ENCODE results near the gene FAT4. TPM values are rescaled to one million over a fixed set of nuclear protein-coding genes. Genes with fewer than 3 reads are reported as not detected.

Gene FAT4, protein sequence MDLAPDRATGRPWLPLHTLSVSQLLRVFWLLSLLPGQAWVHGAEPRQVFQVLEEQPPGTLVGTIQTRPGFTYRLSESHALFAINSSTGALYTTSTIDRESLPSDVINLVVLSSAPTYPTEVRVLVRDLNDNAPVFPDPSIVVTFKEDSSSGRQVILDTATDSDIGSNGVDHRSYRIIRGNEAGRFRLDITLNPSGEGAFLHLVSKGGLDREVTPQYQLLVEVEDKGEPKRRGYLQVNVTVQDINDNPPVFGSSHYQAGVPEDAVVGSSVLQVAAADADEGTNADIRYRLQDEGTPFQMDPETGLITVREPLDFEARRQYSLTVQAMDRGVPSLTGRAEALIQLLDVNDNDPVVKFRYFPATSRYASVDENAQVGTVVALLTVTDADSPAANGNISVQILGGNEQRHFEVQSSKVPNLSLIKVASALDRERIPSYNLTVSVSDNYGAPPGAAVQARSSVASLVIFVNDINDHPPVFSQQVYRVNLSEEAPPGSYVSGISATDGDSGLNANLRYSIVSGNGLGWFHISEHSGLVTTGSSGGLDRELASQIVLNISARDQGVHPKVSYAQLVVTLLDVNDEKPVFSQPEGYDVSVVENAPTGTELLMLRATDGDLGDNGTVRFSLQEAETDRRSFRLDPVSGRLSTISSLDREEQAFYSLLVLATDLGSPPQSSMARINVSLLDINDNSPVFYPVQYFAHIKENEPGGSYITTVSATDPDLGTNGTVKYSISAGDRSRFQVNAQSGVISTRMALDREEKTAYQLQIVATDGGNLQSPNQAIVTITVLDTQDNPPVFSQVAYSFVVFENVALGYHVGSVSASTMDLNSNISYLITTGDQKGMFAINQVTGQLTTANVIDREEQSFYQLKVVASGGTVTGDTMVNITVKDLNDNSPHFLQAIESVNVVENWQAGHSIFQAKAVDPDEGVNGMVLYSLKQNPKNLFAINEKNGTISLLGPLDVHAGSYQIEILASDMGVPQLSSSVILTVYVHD (N-terminal part only)
- total RNA-seq = 118 TPM
- polyA plus RNA-seq = 5.2 TPM

DNA sequence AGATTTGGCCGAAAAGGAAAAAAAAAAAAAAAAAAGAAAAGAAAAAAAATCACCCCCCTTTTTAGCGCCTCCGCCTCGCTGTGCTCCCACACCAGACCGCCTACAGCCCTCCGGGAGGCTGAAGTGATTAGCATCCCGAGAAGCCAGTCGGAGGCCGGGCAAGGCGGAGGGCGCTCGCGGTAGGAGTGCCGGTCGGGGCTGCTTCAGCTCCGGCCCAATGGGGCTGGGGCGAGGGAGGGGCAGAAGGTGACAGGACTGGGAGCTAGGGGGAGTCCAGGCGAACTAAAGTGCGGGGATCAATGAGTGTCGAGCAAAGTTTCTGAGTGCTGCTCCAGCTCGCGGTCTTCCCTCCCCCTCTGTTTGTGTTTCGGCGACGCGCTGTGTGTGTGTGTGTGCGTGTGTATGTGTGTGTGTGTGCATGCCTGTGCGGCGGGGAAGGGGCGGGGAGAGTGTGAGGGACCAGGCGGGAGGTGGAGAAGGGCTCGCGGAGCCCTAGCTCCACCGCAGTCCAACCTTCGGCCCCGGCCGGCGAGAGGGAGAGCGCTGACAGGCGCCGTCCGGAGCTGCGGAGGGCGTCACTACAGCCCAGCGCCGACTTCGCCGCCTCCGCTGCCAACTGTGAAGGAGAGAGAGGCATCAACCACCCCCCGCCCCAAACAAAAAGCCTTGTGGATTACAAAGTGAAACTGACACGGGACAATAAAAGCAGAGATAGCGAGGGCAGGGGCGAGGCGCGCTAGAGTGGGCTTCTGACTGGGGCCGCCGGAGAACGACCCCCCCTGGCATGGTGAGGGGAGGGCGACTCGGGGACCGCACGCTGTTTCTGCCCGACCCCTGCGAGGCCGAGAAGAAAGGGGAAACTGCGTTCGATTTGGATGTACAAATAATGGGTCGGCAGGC lies at the start of gene FAT4:
FAT4 (plus strand) TSS at position 280 of the 900 bp plus-strand sequence. CDS start 1,457 bp downstream, outside the sequence.
- under 1% methylated on average over 68 of the region's 68 CpGs for WGBS
- Histone ChIP-seq H3K36me3 (ENCODE audit: insufficient read depth) (no peaks in the 10 kb centered on the region), H3K27ac (ENCODE audit: low read depth) (peak within 1 kb of the TSS; percentile 91), H3K4me1 (ENCODE audit: insufficient read depth) (no peaks in the 10 kb centered on the region), H3K4me3 (ENCODE audit: low read depth, low read length) (peak within 1 kb of the TSS; percentile 84)
- peak; percentile 92 for DNase-seq (ENCODE audit: extremely low spot score)

DNA sequence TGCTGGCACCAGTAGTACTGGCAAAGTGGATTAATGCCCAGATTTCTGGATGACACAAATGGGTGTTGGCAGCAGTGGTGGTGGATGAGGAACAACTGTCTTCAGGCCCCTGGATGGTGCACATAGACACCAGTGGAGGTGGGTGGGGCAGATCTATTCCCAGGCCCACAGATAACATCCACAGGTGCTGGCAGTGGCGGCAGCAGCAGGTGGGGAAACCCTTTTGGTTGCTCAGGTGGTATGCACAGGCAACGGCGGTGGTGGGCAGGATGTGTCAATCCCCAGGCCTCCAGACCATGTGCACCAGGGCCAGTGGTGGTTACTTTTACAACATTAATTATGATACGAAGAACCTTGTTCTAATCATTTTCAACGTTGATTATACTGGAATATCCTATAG lies 48.9 kb upstream of the FAT4 start:
- WGBS = 95% methylated on average over 5 of the region's 5 CpGs
- H3K4me1 ChIP-seq (ENCODE audit: insufficient read depth) = no peaks in the 10 kb centered on the region

DNA sequence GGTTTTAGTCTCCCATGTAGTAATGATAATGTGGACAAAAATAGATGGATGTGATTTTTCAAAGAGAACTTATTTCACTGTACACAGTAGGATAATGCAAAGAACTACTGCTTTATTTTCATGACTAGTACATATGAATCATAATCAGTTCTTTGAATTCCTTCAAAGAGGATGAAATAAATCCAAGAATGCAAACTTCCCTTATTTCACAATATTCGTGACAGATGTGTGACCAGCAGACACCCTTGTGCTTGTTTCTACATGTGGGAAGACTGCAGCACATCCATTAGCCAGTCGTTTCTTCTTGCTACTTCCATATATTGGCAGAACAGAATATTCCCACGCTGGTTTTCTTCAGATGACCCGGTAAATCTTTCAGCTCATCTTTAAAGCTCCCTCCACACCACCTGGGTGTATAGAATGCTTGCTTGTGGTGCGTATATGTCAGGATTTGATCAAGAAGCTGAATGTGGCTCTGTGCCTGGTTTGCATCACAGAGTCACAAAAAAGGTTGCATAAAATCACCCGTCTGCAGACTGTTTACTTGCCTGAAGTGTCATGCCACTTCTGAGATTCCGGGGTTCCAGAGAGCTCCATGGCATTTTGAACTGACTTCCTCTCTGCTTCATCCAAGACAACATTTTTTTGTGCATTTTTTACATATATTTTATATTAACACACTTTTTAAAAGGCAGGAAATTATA lies 47.7 kb upstream of the FAT4 start:
- no peak for DNase-seq (ENCODE audit: extremely low spot score)
- no peak overlapping the region for H3K27ac ChIP-seq (ENCODE audit: low read depth)
- no peaks in the 10 kb centered on the region for H3K4me1 ChIP-seq (ENCODE audit: insufficient read depth)
- WGBS = 39% methylated on average over 7 of the region's 7 CpGs
- H3K36me3 ChIP-seq (ENCODE audit: insufficient read depth) = no peaks in the 10 kb centered on the region
- H3K4me3 ChIP-seq (ENCODE audit: low read depth, low read length) = no peak overlapping the region

More for the DNA sequence above, 48.9 kb upstream of the FAT4 start:
- DNase-seq (ENCODE audit: extremely low spot score) = no peak
- Histone ChIP-seq H3K36me3 (ENCODE audit: insufficient read depth) (no peaks in the 10 kb centered on the region), H3K27ac (ENCODE audit: low read depth) (no peak overlapping the region), H3K4me3 (ENCODE audit: low read depth, low read length) (no peak overlapping the region)

DNA sequence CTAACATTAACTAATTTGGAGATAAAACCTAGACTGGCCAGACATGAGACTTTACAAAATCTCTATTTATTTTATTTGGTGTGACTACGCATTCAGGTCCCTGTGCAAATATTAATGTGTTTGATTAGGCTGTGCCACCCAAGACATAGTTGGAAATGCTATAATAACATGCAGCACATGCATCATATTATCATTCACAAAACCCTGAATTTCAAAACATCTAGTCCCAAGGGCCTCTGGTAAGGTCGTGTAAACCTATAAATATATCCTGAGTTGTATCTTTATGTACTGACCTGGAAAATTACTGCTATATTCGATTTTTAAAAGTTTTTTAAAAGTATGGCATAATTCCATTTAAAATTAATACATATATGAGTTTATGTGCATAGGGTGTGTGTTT lies 47.1 kb upstream of the FAT4 start:
- no peak for DNase-seq (ENCODE audit: extremely low spot score)
- Histone ChIP-seq H3K36me3 (ENCODE audit: insufficient read depth) (no peaks in the 10 kb centered on the region), H3K4me1 (ENCODE audit: insufficient read depth) (no peaks in the 10 kb centered on the region), H3K4me3 (ENCODE audit: low read depth, low read length) (no peak overlapping the region), H3K27ac (ENCODE audit: low read depth) (no peak overlapping the region)
- 47% methylated on average over 3 of the region's 3 CpGs for WGBS

DNA sequence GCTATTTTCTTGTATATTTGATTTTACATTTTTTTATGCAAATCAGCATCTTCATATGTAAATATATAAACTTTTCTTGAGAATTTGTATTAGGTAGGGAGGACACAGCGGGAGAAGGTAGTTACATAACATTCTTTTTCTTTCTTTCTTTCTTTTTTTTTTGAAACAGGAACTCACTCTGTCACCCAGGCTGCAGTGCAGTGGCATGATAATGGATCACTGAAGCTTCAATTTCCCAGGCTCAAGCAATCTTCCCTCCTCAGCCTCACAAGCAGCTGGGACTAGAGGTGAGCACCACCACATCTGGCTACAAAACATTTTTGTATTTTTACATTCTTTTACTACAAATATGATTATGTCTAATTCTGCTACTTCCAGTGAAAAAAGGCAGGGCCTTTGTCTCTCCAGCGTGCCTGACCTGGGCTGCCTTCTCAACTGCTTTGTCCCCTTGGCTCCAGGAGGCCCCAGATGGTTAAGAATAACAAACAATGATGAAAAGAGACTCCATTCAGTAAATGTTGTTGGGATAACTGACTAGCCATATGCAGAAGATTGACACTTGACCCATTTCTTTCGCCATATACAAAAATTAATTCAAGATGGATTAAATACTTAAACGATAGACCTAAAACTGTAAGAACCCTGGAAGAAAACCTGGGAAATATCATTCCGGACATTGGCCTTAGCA lies 46.5 kb upstream of the FAT4 start:
- Histone ChIP-seq H3K27ac (ENCODE audit: low read depth) (no peak overlapping the region), H3K4me1 (ENCODE audit: insufficient read depth) (no peaks in the 10 kb centered on the region), H3K4me3 (ENCODE audit: low read depth, low read length) (no peak overlapping the region), H3K36me3 (ENCODE audit: insufficient read depth) (no peaks in the 10 kb centered on the region)
- no peak for DNase-seq (ENCODE audit: extremely low spot score)
- WGBS = 85% methylated on average over 5 of the region's 5 CpGs

DNA sequence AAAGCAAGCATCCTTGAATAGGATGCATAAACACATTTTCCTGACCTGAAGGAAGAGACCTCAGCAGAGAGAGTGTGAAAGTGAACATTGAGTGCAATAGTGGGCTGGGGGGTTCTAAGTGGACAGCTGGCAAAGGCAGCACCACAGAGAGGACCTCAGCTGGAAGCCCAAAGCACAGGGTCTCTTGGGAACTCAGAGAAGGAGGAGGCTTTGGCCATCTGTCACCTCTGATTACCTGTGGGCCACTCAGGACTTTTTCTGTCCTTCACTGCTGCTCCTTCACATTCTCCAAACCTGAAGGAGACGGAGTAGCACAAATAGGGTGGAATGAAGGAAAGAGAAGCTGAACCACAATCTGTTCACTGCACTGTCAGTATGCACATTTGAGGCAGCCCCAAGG lies 37.9 kb upstream of the FAT4 start:
- H3K4me3 ChIP-seq (ENCODE audit: low read depth, low read length) = no peak overlapping the region
- no peak for DNase-seq (ENCODE audit: extremely low spot score)
- no peaks in the 10 kb centered on the region for H3K36me3 ChIP-seq (ENCODE audit: insufficient read depth)
- WGBS = 96% methylated on average over 1 of the region's 1 CpG
- H3K4me1 ChIP-seq (ENCODE audit: insufficient read depth) = no peaks in the 10 kb centered on the region
- H3K27ac ChIP-seq (ENCODE audit: low read depth) = no peak overlapping the region

DNA sequence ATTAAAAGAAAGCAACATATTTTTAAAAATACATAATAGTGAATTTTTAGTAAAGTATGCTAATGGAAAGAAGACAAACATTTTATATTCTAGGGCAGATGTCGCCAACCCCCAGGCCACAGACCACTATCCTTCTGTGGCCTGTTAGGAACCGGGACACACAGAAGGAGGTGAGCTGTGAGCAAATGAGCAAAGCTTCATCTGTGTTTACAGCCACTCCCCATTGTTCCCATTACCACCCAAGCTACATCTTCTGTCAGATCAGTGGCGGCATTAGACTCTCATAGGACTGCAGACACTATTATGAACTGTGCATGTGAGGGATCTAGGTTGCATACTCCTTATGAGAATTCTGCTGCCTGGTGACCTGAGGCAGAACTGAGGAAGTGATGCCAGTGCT lies 37.0 kb upstream of the FAT4 start:
- Histone ChIP-seq H3K27ac (ENCODE audit: low read depth) (no peak overlapping the region), H3K4me1 (ENCODE audit: insufficient read depth) (no peaks in the 10 kb centered on the region), H3K36me3 (ENCODE audit: insufficient read depth) (no peaks in the 10 kb centered on the region), H3K4me3 (ENCODE audit: low read depth, low read length) (no peak overlapping the region)
- WGBS = 62% methylated on average over 3 of the region's 3 CpGs
- DNase-seq (ENCODE audit: extremely low spot score) = no peak

DNA sequence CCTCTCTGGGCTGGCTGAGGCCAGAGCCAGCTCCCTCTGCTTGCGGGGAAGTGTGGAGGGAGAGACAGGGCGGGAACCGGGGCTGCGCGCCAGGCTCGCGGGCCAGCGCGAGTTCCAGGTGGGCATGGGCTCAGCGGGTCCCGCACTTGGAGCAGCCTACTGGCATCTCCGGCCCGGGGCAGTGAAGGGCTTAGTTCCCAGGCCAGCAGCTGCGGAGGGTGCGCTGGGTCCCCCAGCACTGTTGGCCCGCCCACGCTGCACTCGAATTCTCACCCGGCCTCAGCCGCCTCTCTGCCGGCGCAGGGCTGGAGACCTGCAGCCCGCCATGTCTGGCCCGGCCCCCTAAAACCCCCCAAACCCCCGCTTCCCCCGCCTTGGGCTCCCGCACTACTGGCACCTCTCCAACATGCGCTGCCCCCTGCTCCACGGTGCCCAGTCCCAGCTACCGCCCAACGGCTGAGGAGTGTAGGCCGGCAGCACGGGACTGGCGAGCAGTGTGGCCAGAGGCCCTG lies 33.8 kb upstream of the FAT4 start:
- Histone ChIP-seq H3K4me3 (ENCODE audit: low read depth, low read length) (no peak overlapping the region), H3K4me1 (ENCODE audit: insufficient read depth) (no peaks in the 10 kb centered on the region)

DNA sequence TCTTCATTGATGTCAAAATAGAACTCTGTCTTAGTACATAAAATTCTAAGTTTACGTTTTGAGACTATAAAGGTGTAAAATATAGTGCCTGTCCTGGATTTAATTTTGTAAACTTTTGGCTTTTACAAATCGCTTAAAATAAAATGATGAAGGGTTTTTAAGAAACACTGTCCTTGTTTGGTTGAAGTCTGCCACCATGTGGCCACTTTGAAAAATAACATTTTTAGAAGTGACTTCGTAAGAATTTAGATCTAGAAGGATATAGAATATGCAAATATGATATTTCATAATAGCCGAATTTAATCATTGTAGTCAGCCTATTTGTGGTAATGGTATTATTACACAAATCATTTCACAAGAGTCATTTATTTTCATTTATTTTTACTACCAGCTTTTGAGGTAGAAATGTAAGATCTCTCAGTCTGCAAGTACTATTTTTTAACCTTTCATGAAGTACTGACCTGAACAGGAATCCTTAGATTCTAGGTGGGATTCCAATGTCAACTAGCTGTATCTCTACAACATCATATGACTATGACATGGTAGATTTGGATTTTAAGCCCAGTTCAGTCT lies 31.0 kb upstream of the FAT4 start:
- Histone ChIP-seq H3K4me1 (ENCODE audit: insufficient read depth) (no peaks in the 10 kb centered on the region), H3K36me3 (ENCODE audit: insufficient read depth) (no peaks in the 10 kb centered on the region), H3K27ac (ENCODE audit: low read depth) (no peak overlapping the region), H3K4me3 (ENCODE audit: low read depth, low read length) (no peak overlapping the region)
- WGBS = 3% methylated on average over 4 of the region's 4 CpGs
- DNase-seq (ENCODE audit: extremely low spot score) = no peak

More for the DNA sequence above, 33.8 kb upstream of the FAT4 start:
- H3K27ac ChIP-seq (ENCODE audit: low read depth) = no peak overlapping the region
- WGBS = 95% methylated on average over 34 of the region's 34 CpGs
- no peaks in the 10 kb centered on the region for H3K36me3 ChIP-seq (ENCODE audit: insufficient read depth)
- DNase-seq (ENCODE audit: extremely low spot score) = no peak

DNA sequence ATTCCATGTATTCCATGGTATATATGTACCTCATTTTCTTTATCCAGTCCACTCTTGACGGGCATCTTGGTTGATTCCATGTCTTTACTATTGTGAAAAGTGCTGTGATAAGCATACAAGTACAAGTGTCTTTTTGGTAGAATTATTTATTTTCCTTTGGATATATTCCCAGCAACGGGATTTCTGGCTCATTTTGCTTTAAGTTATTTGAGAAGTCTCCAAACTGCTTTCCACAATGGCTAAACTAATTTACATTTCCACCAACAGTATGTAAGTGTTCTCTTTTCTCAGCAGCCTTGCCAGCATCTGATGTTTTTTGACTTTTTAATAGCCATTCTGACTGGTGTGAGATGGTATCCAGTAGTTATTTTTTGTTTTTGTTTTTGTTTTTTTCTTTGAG lies 17.6 kb upstream of the FAT4 start:
- no peak for DNase-seq (ENCODE audit: extremely low spot score)
- WGBS = 31% methylated on average over 2 of the region's 2 CpGs
- Histone ChIP-seq H3K27ac (ENCODE audit: low read depth) (no peak overlapping the region), H3K4me3 (ENCODE audit: low read depth, low read length) (no peak overlapping the region), H3K36me3 (ENCODE audit: insufficient read depth) (no peaks in the 10 kb centered on the region), H3K4me1 (ENCODE audit: insufficient read depth) (no peaks in the 10 kb centered on the region)

DNA sequence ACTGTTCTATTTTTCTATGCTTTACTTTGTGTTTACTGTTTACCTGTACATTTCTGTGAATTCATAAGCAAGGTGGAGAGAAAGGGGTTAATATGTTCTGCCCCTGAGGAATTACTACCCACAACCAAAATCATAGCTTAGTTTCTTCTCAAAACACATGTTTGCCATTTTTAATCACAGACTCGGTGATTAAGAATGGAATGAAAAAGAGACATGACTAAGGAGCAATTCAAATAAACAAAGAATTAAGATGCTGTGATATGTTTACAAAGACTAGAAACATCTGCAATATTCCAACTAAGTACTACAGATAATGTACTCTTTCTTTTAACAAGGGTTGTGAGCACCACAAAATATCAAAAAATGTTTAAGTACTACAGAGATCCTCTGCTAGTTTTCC lies 11.7 kb upstream of the FAT4 start:
- DNase-seq (ENCODE audit: extremely low spot score) = no peak
- 24% methylated on average over 1 of the region's 1 CpG for WGBS
- Histone ChIP-seq H3K4me1 (ENCODE audit: insufficient read depth) (no peaks in the 10 kb centered on the region), H3K36me3 (ENCODE audit: insufficient read depth) (no peaks in the 10 kb centered on the region), H3K4me3 (ENCODE audit: low read depth, low read length) (no peak overlapping the region), H3K27ac (ENCODE audit: low read depth) (no peak overlapping the region)

DNA sequence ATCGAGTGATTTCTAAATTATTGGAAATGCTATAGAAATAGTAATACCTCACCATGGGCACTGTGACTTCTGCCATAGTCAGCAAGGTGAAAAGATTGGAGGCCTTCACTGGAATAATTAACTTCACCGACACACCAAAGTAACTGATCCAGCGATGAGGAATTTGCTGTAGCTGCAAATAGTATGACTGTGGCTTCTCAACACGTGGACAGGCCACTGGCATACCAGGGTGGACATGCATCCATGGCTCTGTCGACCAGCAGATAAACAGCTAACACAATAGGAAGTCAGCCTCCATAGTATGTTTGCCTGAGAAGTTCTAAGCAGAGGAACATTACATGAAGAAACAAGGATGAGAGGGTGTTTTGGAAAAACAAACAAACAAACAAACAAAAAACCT lies 10.9 kb upstream of the FAT4 start:
- H3K27ac ChIP-seq (ENCODE audit: low read depth) = no peak overlapping the region
- H3K4me1 ChIP-seq (ENCODE audit: insufficient read depth) = no peaks in the 10 kb centered on the region
- H3K36me3 ChIP-seq (ENCODE audit: insufficient read depth) = no peaks in the 10 kb centered on the region
- no peak overlapping the region for H3K4me3 ChIP-seq (ENCODE audit: low read depth, low read length)
- no peak for DNase-seq (ENCODE audit: extremely low spot score)
- WGBS = 90% methylated on average over 5 of the region's 5 CpGs

All from urinary bladder (tissue), 4 donors.